Glutamatergic neuron (in vitro differentiated cells): ENCODE measurements around the gene SLC7A7. TPM values are rescaled to one million over a fixed set of nuclear protein-coding genes. Genes with fewer than 3 reads are reported as not detected.

Source experiments
- DNase-seq: peaks from one replicate; pipeline ENCODE4 v3.0.0; 2022
- H3K27ac Mint-ChIP-seq: one replicate; pipeline ENCODE4 v1.8.0; 2020; ENCODE audit warnings: mild to moderate bottlenecking, mixed read lengths, inconsistent platforms; ENCODE audit not compliant: unreplicated experiment
- H3K27me3 Mint-ChIP-seq: one replicate; pipeline ENCODE4 v1.8.0; 2020; ENCODE audit warnings: mild to moderate bottlenecking, moderate library complexity, mixed read lengths, inconsistent platforms; ENCODE audit not compliant: unreplicated experiment
- H3K36me3 Mint-ChIP-seq: one replicate; pipeline ENCODE4 v1.8.0; 2020; ENCODE audit warnings: mild to moderate bottlenecking, mixed read lengths, inconsistent platforms; ENCODE audit not compliant: unreplicated experiment
- H3K4me1 Mint-ChIP-seq: one replicate; pipeline ENCODE4 v1.8.0; 2020; ENCODE audit warnings: mild to moderate bottlenecking, low read depth, mixed read lengths, inconsistent platforms; ENCODE audit not compliant: unreplicated experiment
- H3K4me3 Mint-ChIP-seq: one replicate; pipeline ENCODE4 v1.8.0; 2020; ENCODE audit warnings: mild to moderate bottlenecking, mixed read lengths, inconsistent platforms; ENCODE audit not compliant: unreplicated experiment
- H3K9me3 Mint-ChIP-seq: one replicate; pipeline ENCODE4 v1.8.0; 2020; ENCODE audit warnings: mild to moderate bottlenecking, moderate library complexity, mixed read lengths, inconsistent platforms; ENCODE audit not compliant: unreplicated experiment
- total RNA-seq: library from RNA; stranded (reverse); fragmentation: NEBNext Ultra II Directional; extraction: Animal tissue kit (Norgen Biotek cat#: 25700); gene quantifications from one replicate; pipeline ENCODE4 v1.2.1, GENCODE V29; 2021; ENCODE audit not compliant: unreplicated experiment
- TF ChIP-seq, protein P1 (sequence below): fragments of 200-600 bp; sonication (generic); IDR thresholded peaks from one replicate; pipeline ENCODE4 v1.5.0; 2021; ENCODE audit not compliant: partially characterized antibody, unreplicated experiment

SLC7A7 gene
- total RNA-seq, 1 donor from 2014 or later: 1.7 TPM

DNA sequence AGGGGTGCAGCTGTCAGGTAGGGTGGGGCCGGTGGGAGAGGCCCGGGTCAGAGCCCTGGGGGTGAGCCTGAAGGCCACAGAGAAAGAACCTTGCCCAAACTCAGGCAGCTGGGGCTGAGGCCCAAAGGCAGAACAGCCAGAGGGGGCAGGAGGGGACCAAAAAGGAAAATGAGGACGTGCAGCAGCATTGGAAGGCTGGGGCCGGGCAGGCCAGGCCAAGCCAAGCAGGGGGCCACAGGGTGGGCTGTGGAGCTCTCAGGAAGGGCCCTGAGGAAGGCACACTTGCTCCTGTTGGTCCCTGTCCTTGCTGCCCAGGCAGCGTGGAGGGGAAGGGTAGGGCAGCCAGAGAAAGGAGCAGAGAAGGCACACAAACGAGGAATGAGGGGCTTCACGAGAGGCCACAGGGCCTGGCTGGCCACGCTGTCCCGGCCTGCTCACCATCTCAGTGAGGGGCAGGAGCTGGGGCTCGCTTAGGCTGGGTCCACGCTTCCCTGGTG is 31.6 kb upstream of the SLC7A7 start:
- TF ChIP-seq, protein P1, sequence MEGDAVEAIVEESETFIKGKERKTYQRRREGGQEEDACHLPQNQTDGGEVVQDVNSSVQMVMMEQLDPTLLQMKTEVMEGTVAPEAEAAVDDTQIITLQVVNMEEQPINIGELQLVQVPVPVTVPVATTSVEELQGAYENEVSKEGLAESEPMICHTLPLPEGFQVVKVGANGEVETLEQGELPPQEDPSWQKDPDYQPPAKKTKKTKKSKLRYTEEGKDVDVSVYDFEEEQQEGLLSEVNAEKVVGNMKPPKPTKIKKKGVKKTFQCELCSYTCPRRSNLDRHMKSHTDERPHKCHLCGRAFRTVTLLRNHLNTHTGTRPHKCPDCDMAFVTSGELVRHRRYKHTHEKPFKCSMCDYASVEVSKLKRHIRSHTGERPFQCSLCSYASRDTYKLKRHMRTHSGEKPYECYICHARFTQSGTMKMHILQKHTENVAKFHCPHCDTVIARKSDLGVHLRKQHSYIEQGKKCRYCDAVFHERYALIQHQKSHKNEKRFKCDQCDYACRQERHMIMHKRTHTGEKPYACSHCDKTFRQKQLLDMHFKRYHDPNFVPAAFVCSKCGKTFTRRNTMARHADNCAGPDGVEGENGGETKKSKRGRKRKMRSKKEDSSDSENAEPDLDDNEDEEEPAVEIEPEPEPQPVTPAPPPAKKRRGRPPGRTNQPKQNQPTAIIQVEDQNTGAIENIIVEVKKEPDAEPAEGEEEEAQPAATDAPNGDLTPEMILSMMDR: no peak
- no peak for DNase-seq

GRCh38 chr14:22845821-22846625 is 30.8 kb upstream of the SLC7A7 start:
- TF ChIP-seq, protein P1: no peak
- H3K36me3 Mint-ChIP-seq: no peaks in the 10 kb centered on the region
- no peak for DNase-seq
- H3K27ac Mint-ChIP-seq: no peak overlapping the region
- peaks cover 5% of the 10 kb centered on the region for H3K27me3 Mint-ChIP-seq
- H3K4me1 Mint-ChIP-seq: peaks cover 3% of the 10 kb centered on the region
- no peak overlapping the region for H3K4me3 Mint-ChIP-seq
- peaks cover 2% of the 10 kb centered on the region for H3K9me3 Mint-ChIP-seq

More for the DNA sequence above, 31.6 kb upstream of the SLC7A7 start:
- peaks cover 3% of the 10 kb centered on the region for H3K4me1 Mint-ChIP-seq
- no peak overlapping the region for H3K27ac Mint-ChIP-seq
- H3K36me3 Mint-ChIP-seq: no peaks in the 10 kb centered on the region
- H3K9me3 Mint-ChIP-seq: peaks cover 2% of the 10 kb centered on the region
- H3K4me3 Mint-ChIP-seq: no peak overlapping the region
- peaks cover 5% of the 10 kb centered on the region for H3K27me3 Mint-ChIP-seq

DNA sequence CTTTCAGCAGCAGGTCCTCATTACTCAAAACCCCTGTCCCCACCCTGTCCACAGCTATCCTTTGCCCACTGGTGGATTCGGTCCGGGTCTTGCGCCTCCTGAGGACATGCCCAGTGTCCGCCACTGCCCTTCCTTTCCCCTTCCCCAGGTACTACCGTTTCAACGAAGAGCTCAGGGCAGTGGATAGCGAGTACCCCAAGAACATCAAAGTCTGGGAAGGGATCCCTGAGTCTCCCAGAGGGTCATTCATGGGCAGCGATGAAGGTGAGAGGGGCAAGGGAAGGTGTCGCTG is 29.8 kb upstream of the SLC7A7 start:
- peaks cover 3% of the 10 kb centered on the region for H3K4me1 Mint-ChIP-seq
- peaks cover 2% of the 10 kb centered on the region for H3K9me3 Mint-ChIP-seq
- no peak overlapping the region for H3K4me3 Mint-ChIP-seq
- TF ChIP-seq, protein P1: no peak
- peaks cover 5% of the 10 kb centered on the region for H3K27me3 Mint-ChIP-seq
- no peaks in the 10 kb centered on the region for H3K36me3 Mint-ChIP-seq
- DNase-seq: no peak
- H3K27ac Mint-ChIP-seq: no peak overlapping the region

GRCh38 chr14:22844221-22845102 is 29.2 kb upstream of the SLC7A7 start:
- H3K36me3 Mint-ChIP-seq: no peaks in the 10 kb centered on the region
- no peak overlapping the region for H3K4me3 Mint-ChIP-seq
- H3K4me1 Mint-ChIP-seq: peaks cover 3% of the 10 kb centered on the region
- no peak for DNase-seq
- no peak overlapping the region for H3K27ac Mint-ChIP-seq
- TF ChIP-seq, protein P1: no peak
- H3K27me3 Mint-ChIP-seq: peaks cover 5% of the 10 kb centered on the region
- peaks cover 2% of the 10 kb centered on the region for H3K9me3 Mint-ChIP-seq
